ENCODE results near the gene TMEM131L.
"Not testable (repeated sequence)": the region's sequence is repeated elsewhere in the genome, so short reads cannot be mapped to it uniquely, and the experiment has no call there.

TMEM131L gene

GRCh38 chr4:153481478-153481877 lies 15.3 kb downstream of the TMEM131L start:
- DNase-seq, result no peak

- DNase-seq, result no peak
These were observed 17.6 kb downstream of the TMEM131L start for GRCh38 chr4:153483432-153484418.

GRCh38 chr4:153485359-153485758 lies 19.2 kb downstream of the TMEM131L start:
- DNase-seq, result no peak

DNA sequence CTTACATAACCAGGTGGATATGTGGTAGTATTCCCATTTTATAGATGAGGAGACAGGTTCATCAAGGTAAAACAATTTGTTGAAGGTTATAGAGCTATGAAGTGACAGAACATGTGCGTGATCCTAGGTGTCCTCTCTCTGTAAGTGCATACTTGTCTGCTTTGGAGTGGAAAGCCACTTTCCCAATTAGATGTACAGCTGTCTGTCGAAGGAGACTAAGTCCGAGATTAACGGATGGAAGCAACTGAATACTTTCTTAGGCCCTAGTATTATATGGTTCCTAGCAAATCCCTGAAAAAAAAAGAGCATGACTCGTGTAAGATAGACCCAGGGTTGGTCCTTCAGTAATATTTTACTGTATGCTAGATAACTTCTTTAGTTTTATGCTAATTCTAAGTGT lies 19.7 kb downstream of the TMEM131L start:
- DNase-seq, result no peak

DNA sequence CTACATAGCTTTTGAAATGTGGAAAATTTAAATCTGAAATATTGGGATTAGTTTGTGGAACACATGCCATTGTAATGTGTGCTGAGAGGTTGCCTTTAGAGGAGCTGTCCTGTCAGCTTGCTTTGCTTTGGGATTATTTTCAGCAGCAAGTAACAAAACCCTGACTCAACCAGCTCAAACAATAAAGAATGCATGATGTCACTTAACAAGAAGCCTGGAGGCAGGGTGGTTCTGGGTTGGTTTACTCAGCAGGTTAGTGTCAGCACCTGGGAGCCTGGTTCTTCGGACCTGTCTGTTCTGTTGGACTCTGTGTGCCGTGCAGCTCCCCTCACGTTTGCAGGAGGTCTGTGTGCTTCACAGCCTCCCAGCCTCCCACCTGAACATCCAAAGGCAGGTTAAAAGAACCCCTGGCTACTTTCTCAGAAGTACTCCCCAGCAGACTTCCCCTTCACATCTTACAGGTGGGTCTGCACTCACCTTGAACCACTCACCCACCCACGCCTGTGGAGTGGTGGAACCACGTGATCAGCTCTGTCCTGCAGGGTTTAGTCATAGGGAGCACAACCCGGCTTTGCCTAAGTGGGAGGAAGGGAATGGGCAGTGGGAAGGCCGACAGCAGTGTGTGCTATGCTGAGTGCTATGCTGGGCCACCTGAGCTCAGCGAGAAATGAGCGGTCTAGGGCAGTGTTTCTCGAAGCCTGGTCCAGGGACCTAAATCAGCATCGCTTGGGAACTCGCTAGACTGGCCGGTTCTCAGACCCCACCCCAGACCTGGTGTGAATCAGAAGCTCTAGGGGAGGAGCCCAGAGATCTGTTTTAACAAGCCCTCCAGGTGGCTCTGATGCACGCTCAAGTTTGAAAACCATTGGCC lies 20.4 kb downstream of the TMEM131L start:
- no peak for DNase-seq

- DNase-seq, result peak; percentile 49 to 84
These were observed 22.1 kb downstream of the TMEM131L start for GRCh38 chr4:153488006-153488891.

DNA sequence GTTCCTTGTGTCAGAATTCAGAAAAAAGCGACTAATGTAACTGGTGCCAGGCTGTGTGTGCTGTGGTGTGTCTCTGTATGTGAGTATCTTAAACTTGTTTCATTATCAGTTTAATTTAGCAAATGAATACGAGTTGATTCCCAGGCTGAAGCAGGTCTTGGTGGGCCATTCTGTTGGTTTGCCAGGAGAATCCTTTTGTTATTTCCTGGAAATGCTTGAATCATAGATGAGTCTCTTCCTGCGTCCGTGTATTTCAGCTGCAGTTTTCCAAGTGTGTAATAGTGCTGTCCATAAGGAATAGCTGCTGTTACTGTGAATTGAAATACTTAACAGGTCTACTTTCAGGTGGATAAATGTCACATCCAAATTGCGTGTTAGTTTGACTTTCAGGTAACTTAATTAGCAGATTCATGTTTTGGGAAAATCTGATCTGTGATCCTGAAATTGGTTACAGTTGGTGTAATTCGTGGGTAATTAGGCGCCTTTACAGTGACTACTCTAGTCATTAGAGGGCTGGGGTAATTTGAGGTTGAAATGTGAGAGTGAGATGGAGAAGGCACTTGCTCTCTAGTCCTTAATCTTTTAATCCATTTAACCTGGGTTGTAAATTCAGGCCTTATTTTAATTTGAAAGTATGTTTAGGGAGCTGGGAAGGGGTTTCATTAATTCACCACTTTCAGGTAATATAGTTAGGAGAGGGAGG lies 23.8 kb downstream of the TMEM131L start:
- DNase-seq, result no peak

GRCh38 chr4:153490985-153491483 lies 24.9 kb downstream of the TMEM131L start:
- DNase-seq, result no peak

GRCh38 chr4:153494562-153494961 lies 28.4 kb downstream of the TMEM131L start:
- DNase-seq, result no peak

DNA sequence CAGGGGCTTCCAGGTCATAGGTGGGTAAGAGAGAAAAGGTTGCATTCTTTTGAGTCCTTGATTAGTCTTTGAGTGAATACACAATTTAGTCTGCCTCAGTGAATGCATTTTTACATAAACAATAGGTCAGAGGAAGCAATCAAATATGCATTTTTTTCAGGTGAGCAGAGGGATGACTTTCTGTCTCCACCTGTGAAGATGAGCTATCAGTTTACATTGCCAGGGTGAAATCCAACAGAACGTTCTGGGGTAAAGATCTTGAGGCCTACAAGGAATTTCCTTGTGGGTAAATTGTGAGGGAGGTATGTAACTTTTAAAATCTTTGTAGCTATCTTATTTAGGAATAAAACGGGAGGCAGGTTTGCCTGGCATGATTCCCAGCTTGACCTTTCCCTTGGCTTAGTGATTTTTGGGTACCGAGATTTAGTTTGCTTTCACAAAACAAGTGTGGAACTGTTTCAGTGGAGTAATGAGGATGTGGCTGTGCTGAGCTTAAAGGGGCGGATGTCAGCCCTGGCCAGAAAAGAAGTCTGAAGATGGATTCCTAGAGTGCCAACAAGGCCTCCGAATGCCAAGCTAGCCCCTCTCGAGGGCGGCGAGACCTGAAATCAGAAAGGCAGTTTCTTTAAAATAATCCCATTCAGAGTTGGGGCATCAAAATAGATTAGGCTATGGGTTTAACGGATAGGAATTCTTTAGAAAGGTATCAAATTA lies 29.5 kb downstream of the TMEM131L start:
- no peak for DNase-seq

- no peak for DNase-seq
These were observed 31.0 kb downstream of the TMEM131L start for GRCh38 chr4:153497091-153497531.

DNA sequence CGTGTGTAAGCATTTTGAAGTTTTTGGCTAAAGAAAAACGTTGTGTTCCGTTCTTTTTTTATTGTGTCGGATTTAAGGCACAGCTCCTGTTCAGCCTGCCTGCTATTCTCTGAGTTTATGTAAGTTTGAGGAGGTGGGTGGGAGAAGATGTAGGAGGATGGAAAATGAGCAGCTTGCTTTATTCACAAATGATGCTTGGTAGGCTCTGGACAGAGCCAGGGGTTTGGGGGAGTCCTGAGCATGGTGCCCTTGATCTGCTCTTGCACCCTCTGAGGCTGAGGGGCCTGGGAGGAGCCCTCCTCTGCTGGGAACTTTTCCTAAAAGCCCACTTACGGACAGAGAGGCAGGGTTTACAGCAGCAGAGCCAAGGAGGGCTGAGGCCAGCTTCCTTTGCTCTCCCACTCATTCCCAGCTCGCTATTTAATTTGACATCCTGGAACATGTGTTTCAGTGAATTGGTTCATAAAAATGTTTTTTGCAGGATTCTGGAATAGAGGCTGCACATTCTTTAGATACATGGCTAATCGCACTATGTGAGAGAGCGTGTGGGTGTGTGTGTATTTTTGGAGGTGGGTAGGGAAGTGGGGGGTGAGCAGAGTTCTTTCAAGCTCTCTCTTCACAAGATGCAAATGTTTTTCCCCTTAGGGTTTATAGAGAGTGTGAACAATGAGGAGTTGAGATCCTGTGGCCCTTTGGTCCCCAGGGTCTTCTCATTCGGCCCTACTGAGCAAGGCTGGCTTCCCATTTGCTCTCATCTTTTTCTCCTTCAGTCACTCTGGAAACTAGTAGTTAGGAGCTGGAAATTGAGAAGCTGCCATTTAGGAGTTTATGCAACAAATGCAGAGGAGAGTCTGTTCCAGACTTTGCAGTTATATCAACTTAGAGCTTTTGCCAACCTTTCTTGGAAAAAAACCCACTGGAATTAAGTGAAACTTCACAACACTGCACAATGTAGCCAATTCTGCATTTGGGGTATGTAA lies 32.1 kb downstream of the TMEM131L start:
- no peak for DNase-seq

- DNase-seq, result no peak
These were observed 32.8 kb downstream of the TMEM131L start for GRCh38 chr4:153499005-153499404.

GRCh38 chr4:153501578-153501977 lies 35.4 kb downstream of the TMEM131L start:
- no peak for DNase-seq

GRCh38 chr4:153502584-153502983 lies 36.4 kb downstream of the TMEM131L start:
- DNase-seq, result no peak

DNA sequence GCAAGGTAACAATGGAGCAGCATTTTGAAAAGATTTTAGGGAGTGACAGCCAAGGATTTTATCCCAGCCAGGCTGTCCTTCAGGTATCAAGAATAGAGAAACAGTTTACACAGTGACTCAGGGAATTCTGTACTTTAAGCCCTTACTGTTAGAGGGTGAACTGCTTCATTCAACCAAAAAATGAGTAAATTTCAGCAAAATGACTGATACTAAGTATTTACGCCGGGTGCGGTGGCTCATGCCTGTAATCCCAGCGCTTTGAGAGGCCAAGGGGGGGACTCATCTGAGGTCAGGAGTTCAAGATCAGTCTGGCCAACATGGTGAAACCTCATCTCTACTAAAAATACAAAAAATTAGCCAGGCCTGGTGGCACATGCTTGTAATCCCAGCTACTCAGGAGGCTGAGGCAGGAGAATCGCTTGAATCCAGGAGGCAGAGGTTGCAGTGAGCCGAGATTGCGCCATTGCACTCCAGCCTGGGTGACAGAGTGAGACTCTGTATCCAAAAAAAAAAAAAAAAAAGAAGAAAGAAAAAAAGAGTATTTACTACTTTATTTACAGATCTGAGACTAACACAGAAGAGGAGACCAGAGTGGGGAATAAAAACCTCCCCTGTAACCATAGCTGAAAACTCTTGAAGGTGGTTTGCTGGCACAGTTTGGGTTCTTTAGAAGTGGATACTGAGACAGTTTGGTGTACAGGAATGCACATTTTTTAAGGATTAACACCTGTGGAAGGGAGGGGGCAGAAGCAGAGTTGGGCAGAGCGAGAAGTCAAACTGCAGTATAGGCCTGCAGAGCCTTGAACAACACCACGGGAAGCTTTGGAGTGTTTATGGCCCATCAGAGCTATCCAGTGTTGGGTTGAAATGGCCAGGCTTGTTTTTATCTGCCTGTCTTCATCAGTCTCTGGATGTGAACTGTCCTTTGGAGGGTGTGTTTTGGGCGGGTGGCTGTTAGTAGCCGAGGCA lies 40.5 kb downstream of the TMEM131L start:
- no peak for DNase-seq

DNA sequence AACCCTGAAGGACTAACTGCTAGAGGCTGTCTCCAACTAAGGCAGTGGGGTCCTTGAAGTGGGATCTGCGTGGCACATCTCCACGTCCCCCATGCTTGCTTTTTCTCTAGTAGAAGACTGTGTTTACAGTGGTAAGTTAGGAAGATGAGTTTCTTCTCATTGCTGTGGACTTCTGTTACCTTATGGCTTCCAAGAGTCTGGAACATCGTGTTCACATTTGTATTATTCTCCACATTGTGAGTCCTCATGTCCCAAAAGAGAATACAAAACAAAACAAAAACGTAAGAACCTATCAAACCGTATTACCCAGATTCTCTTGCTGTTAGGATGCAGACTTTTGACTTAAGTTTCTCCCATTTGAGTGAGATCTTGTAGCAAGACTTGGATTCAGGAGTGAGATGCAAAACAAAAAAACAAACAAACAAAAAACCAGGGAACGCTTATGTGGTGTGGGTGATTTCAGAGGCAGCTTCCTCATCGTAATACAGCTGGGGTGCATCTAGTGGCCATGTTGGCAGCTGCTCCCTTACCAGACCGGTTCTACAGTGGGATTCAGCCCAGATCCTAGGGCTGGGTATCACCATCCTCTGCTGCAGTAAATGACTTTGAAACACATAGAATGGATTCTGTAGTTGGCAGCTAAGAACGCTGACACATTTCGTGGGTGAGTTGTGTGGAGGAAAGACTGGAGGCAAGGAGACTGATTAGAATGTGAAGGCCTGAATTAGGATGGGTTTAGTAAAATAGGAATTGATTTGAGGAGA lies 41.3 kb downstream of the TMEM131L start:
- no peak for DNase-seq

DNA sequence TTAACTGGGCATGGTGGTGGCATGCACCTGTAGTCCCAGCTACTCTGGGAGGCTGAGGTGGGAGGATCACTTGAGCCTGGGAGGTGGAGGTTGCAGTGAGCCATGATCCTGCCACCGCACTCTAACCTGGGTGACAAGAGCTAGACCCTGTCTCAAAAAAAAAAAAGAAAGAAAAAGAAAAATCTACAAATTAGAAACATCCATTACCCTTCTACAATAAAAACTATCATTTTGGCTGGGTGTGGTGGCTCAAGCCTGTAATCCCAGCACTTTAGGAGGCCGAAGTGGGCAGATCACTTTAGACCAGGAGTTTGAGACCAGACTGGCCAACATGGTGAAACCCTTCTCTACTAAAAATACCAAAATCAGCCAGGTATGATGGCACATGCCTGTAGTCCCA lies 43.1 kb downstream of the TMEM131L start:
- DNase-seq, result not testable (repeated sequence)
